GM18858 (cell line): ENCODE data around the gene ADH1C.
"Not testable (repeated sequence)": the region's sequence is repeated elsewhere in the genome, so short reads cannot be mapped to it uniquely, and the experiment has no call there.

Experiments used
- ATAC-seq: cut with Tn5 transposase; IDR thresholded peaks from one replicate; pipeline ENCODE4 v1.9.1; 2021; ENCODE audit not compliant: unreplicated experiment

Gene ADH1C

GRCh38 chr4:99352602-99353537 lies at the start of gene ADH1C:
Gene ADH1C, minus strand, starts transcription at chr4:99352746. Its CDS starts 71 bp downstream, at chr4:99352675.
- no peak for ATAC-seq

GRCh38 chr4:99400831-99401230 lies 48.3 kb upstream of the ADH1C start:
- no peak for ATAC-seq

GRCh38 chr4:99399017-99399416 lies 46.5 kb upstream of the ADH1C start:
- ATAC-seq = no peak

GRCh38 chr4:99395595-99396364 lies 43.2 kb upstream of the ADH1C start:
- ATAC-seq = no peak

- no peak for ATAC-seq
Observed at GRCh38 chr4:99394896-99395295, 42.4 kb upstream of the ADH1C start.

- ATAC-seq = no peak
Observed at GRCh38 chr4:99390055-99390454, 37.5 kb upstream of the ADH1C start.

- no peak for ATAC-seq
Observed at GRCh38 chr4:99389606-99390005, 37.1 kb upstream of the ADH1C start.

GRCh38 chr4:99383833-99384392 lies 31.4 kb upstream of the ADH1C start:
- no peak for ATAC-seq

- no peak for ATAC-seq
Observed at GRCh38 chr4:99383399-99383798, 30.9 kb upstream of the ADH1C start.

- ATAC-seq = no peak
Observed at GRCh38 chr4:99382745-99383360, 30.3 kb upstream of the ADH1C start.

- no peak for ATAC-seq
Observed at GRCh38 chr4:99381588-99382175, 29.1 kb upstream of the ADH1C start.

GRCh38 chr4:99379571-99379970 lies 27.0 kb upstream of the ADH1C start:
- ATAC-seq = no peak

GRCh38 chr4:99378876-99379275 lies 26.3 kb upstream of the ADH1C start:
- no peak for ATAC-seq

- not testable (repeated sequence) for ATAC-seq
Observed at GRCh38 chr4:99377341-99377740, 24.8 kb upstream of the ADH1C start.

- ATAC-seq = not testable (repeated sequence)
Observed at GRCh38 chr4:99372464-99372863, 19.9 kb upstream of the ADH1C start.

GRCh38 chr4:99367817-99368216 lies 15.3 kb upstream of the ADH1C start:
- not testable (repeated sequence) for ATAC-seq

- ATAC-seq = no peak
Observed at GRCh38 chr4:99366491-99366890, 13.9 kb upstream of the ADH1C start.

GRCh38 chr4:99362768-99363167 lies 10.2 kb upstream of the ADH1C start:
- ATAC-seq = no peak

- no peak for ATAC-seq
Observed at GRCh38 chr4:99361899-99362275, 9.3 kb upstream of the ADH1C start.

GRCh38 chr4:99361268-99361898 lies 8.8 kb upstream of the ADH1C start:
- ATAC-seq = no peak
